GM12875 (cell line): ENCODE results near the gene PPP1R3C.

Source experiments
- H3K4me3 ChIP-seq: one replicate; pipeline ENCODE4 v1.5.1; 2011; ENCODE audit warnings: low read depth, low read length, control low read depth
- CTCF ChIP-seq: IDR thresholded peaks from 2 replicates; pipeline ENCODE4 v1.5.1; 2011; ENCODE audit warnings: low read depth, mild to moderate bottlenecking, control low read depth, inconsistent platforms, low read length, moderate library complexity, borderline replicate concordance; ENCODE audit not compliant: insufficient read depth

Gene PPP1R3C

GRCh38 chr10:91601212-91601611 lies 31.7 kb downstream of the PPP1R3C start:
- no peak for TF ChIP-seq CTCF
- H3K4me3 ChIP-seq: no peak overlapping the region

DNA sequence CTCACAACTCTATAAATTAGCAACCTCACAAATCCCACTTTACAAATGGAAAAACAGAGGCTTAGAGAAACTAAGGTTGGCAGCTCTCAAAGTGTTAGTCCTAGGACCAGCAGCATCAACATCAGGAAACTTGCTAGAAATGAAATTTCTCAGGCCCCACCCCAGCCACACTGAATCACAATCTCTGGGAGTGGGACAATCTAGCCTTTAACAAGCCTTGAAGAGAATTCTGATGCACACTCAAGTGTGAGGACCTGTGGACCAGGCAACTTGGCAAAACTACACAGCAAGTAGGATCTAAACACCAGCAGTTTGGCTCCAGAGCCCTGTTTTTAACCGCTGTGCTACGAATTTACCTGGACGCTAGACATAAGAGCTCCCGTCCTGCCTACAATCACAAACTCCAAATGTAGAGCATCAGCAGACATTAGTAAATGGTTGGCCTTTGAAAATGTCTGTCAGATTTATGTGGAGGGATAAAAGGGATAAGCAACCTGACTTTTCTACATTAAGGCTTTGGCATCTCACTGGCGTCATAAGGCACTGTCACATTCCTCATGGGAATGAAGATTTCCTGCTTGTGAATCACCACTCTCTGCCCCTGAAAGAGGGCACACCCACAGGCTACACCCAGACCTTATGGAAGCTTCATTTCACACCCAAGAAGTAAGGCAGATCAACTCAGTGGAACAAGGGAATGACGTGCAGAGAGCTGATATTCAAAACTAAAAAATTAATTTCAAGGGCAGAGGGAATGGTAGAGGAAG lies 34.5 kb downstream of the PPP1R3C start:
- no peak overlapping the region for H3K4me3 ChIP-seq
- no peak for TF ChIP-seq CTCF

GRCh38 chr10:91597197-91597881 lies 35.5 kb downstream of the PPP1R3C start:
- TF ChIP-seq CTCF: no peak
- H3K4me3 ChIP-seq: no peak overlapping the region

DNA sequence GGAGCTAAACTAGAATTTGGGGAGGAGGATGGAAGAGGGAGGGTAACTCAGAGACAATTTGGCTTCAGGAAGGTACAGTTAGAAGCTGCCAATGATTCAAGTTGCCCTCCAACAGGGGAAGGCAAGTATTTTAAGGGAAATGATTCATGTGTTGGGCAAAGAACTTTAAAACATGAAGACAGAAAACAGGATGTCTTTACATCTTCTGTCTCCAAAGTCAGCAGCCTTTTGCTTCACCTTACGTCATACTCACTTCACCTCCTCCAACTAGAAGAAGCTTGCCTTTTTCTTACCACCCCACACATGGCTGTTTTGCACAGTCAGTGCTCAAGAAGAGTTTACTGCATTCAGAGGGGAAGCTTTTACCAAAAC lies 36.1 kb downstream of the PPP1R3C start:
- no peak for TF ChIP-seq CTCF
- H3K4me3 ChIP-seq: no peak overlapping the region

GRCh38 chr10:91593834-91594233 lies 39.0 kb downstream of the PPP1R3C start:
- no peak overlapping the region for H3K4me3 ChIP-seq
- TF ChIP-seq CTCF: no peak

DNA sequence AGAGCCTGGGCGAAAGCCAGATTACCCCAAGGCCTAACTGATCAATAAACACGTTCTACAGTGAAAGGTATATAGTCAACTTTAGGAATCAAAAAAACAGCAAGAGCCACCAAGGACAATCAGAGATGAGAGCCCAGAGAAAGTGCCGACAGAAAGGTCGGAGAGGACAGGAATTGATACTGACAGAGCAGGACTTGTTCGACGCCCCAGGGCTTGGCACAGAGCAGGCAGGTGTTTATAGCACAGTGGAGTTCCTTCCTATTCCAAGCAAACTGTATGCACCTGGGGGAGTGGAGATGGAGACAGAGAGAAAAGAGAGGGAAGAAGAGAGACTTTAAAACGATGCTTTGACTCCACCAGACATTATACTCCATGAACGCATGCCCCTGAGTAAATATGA lies 39.5 kb downstream of the PPP1R3C start:
- no peak overlapping the region for H3K4me3 ChIP-seq
- TF ChIP-seq CTCF: no peak
